Common myeloid progenitor, CD34-positive (primary cell): Measurements from ENCODE around the gene RARA.
A peak's percentile ranks its signal among the peaks of the same experiment; 100 is the strongest.

Source experiments
- CTCF ChIA-PET: fragments of 350-600 bp; sonication (Branson Sonifier 250); formaldehyde crosslinking; loops from one replicate; lab custom pipeline; 2021; ENCODE audit warnings: antibody characterized with exemption; lab: Charles Lee
- POLR2A ChIA-PET: fragments of 350-600 bp; sonication (Branson Sonifier 250); formaldehyde crosslinking; loops from one replicate; lab custom pipeline; 2021; ENCODE audit warnings: antibody characterized with exemption; lab: Charles Lee
- DNase-seq, 3 donors: peaks; one replicate each; pipeline versions ENCODE4 v3.0.0 to v3.0.0-alpha.2; 2013
- H3K27ac ChIP-seq, 2 experiments: 1 replicate in 1 of 2; 2 replicates in 1 of 2; pipeline ENCODE4 v1.7.0; 2013; ENCODE audit warnings: inconsistent platforms in 2 of 2, low read length in 2 of 2, mild to moderate bottlenecking in 2 of 2, low read depth in 1 of 2, moderate library complexity in 1 of 2; ENCODE audit not compliant: severe bottlenecking in 2 of 2, insufficient read depth in 1 of 2, poor library complexity in 1 of 2
- H3K27me3 ChIP-seq, 5 experiments: replicated peaks in 2 of 5; 1 replicate in 3 of 5; 2 replicates in 2 of 5; pipeline versions ENCODE4 v1.6.1 to v1.7.0; 2013; ENCODE audit warnings: low read length in 4 of 5, mild to moderate bottlenecking in 2 of 5, moderate library complexity in 2 of 5, inconsistent platforms in 1 of 5; ENCODE audit not compliant: insufficient read depth in 5 of 5, control insufficient read depth in 4 of 5
- H3K36me3 ChIP-seq, 4 experiments: 1 replicate in 2 of 4; 2 replicates in 2 of 4; pipeline versions ENCODE4 v1.6.1 to v1.7.0; 2013; ENCODE audit warnings: low read length in 3 of 4, control low read depth in 1 of 4, mild to moderate bottlenecking in 1 of 4; ENCODE audit not compliant: control insufficient read depth in 4 of 4, insufficient read depth in 4 of 4
- H3K4me1 ChIP-seq, 4 experiments: 1 replicate in 3 of 4; 2 replicates in 1 of 4; pipeline versions ENCODE4 v1.6.1 to v1.7.1; 2013; ENCODE audit warnings: low read length in 3 of 4, mild to moderate bottlenecking in 3 of 4, control low read depth in 1 of 4, inconsistent platforms in 1 of 4, moderate library complexity in 1 of 4; ENCODE audit not compliant: control insufficient read depth in 4 of 4, insufficient read depth in 4 of 4; ENCODE audit errors: control extremely low read depth in 1 of 4
- H3K4me3 ChIP-seq, 7 experiments: 1 replicate in 4 of 7; 2 replicates in 3 of 7; pipeline versions ENCODE4 v1.5.1 to v1.7.0; 2013; ENCODE audit warnings: mild to moderate bottlenecking in 7 of 7, low read length in 6 of 7, moderate library complexity in 6 of 7, inconsistent platforms in 2 of 7, low read depth in 2 of 7, control low read depth in 1 of 7; ENCODE audit not compliant: insufficient read depth in 4 of 7, control insufficient read depth in 1 of 7; ENCODE audit errors: extremely low read depth in 1 of 7
- H3K9me3 ChIP-seq, 5 experiments: 1 replicate in 4 of 5; 2 replicates in 1 of 5; pipeline versions ENCODE4 v1.6.1 to v1.7.1; 2013; ENCODE audit warnings: low read length in 4 of 5, mild to moderate bottlenecking in 2 of 5, inconsistent platforms in 1 of 5, low read depth in 1 of 5, moderate library complexity in 1 of 5; ENCODE audit not compliant: control insufficient read depth in 4 of 5, insufficient read depth in 2 of 5; ENCODE audit errors: control extremely low read depth in 1 of 5
- whole genome bisulfite sequencing: methylation state at CpG from one replicate; pipeline ENCODE4 v1.1.5; 2013; ENCODE audit not compliant: insufficient coverage; 5-methylcytosine and 5-hydroxymethylcytosine counted together

Gene RARA

DNA sequence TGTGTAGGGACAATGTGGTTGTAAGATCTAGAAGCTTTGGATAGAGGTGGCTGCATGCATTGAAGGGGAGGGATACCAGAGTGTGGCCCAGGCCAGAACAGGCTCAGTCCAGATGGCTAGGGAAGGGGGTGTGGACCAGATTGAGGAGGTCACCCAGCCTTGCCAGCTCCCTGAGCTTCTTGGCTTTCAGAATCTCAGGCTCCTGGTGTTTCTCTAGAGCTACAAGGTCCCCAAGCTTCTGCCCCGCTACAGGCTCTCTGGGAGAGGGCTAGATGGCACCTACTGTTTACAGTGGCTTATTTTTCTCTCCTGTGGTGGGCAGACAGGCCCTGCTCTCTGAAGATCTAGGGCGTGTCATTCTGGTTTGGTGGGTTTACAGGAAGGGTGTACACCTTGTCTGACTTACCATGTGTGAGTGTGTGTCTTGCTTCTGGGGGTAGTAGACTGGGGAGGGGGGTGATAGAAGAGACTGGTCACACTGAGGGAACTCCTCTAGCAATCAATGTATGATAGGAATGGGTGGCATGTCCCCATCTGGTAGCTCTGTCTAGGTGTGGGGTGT lies 1.1 kb downstream of the RARA start:
- ChIA-PET POLR2A (interaction anchor here (1.0 to 1.4 kb wide), 3 partner anchors 13 to 37 kb away, joined by 3 to 6 read pairs (median 4); no protein-coding TSS in a partner anchor), CTCF (interaction anchor here (0.5 to 50.4 kb wide), 11 partner anchors 9 to 1411 kb away, joined by 3 to 1388 read pairs (median 4); partner anchors contain the start of gene GJD3)
- Histone ChIP-seq H3K4me1 (peaks cover 30 to 90% (median 83%) of the 10 kb centered on the region in 4 experiments), H3K4me3 (peak overlapping the region in 2 of 7 experiments; percentile 45 to 75), H3K27me3 (no peaks in the 10 kb centered on the region), H3K9me3 (no peaks in the 10 kb centered on the region), H3K36me3 (no peaks in the 10 kb centered on the region), H3K27ac (no peak overlapping the region)
- WGBS = no CpG with 5 or more reads among the region's 2 CpGs
- no peak for DNase-seq

DNA sequence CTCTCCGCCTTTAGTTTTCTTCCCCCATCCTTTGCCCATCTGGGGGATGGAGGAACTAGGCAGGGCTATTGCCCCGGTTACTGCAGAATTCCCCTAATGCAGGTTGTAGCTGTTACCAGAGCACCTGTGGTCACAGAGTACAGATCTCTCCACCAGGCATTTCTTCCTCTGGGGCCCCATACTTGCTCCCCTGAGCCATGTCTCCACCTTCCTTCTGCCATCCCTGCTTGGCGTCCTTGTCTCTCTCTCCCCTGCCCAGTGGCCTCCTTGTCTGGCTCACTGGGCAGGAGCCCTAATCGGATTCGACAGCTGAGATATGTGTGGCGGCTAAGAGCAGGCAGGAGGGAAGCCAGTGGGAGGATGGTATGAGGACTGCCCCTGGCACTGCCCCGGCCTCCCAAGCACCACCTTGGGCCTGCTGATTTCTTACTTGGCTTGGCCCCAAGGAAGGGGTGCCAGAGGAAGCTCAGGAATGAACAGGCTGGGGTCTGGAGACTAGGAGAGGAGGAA lies 2.0 kb downstream of the RARA start:
- Histone ChIP-seq H3K36me3 (no peaks in the 10 kb centered on the region), H3K27ac (no peak overlapping the region), H3K9me3 (no peaks in the 10 kb centered on the region), H3K27me3 (no peaks in the 10 kb centered on the region), H3K4me3 (peak overlapping the region in 1 of 7 experiments; percentile 7), H3K4me1 (peaks cover 34 to 97% (median 92%) of the 10 kb centered on the region in 4 experiments)
- no peak for DNase-seq
- 78% methylated on average over 3 of the region's 7 CpGs for WGBS
- CTCF ChIA-PET = interaction anchor here (1.1 to 50.4 kb wide), 9 partner anchors 8 to 109 kb away, joined by 3 to 1388 read pairs (median 5); partner anchors contain the start of genes GJD3 and RARA
- POLR2A ChIA-PET = interaction anchor here (0.6 to 1.7 kb wide), 6 partner anchors 9 to 35 kb away, joined by 3 to 12 read pairs (median 4); no protein-coding TSS in a partner anchor

GRCh38 chr17:40311575-40311974 lies 2.6 kb downstream of the RARA start:
- Histone ChIP-seq H3K36me3 (no peaks in the 10 kb centered on the region), H3K4me1 (peaks cover 36 to 98% (median 95%) of the 10 kb centered on the region in 4 experiments), H3K4me3 (no peak overlapping the region), H3K27me3 (no peaks in the 10 kb centered on the region), H3K9me3 (no peaks in the 10 kb centered on the region), H3K27ac (no peak overlapping the region)
- 0% methylated on average over 1 of the region's 2 CpGs for WGBS
- DNase-seq = peak in 2 of 3 donors; percentile 59 to 75
- ChIA-PET CTCF (interaction anchor here (1.1 to 50.4 kb wide), 7 partner anchors 9 to 109 kb away, joined by 3 to 1388 read pairs (median 10); partner anchors contain the start of genes GJD3 and RARA), POLR2A (interaction anchor here (0.7 to 1.7 kb wide), 7 partner anchors 8 to 34 kb away, joined by 3 to 12 read pairs (median 3); no protein-coding TSS in a partner anchor)

GRCh38 chr17:40312131-40312731 lies 3.3 kb downstream of the RARA start:
- DNase-seq = no peak
- no peaks in the 10 kb centered on the region for H3K36me3 ChIP-seq
- no peak overlapping the region for H3K4me3 ChIP-seq
- 50% methylated on average over 5 of the region's 7 CpGs for WGBS
- H3K9me3 ChIP-seq = no peaks in the 10 kb centered on the region
- H3K4me1 ChIP-seq = peaks cover 34 to 98% (median 95%) of the 10 kb centered on the region in 4 experiments
- H3K27ac ChIP-seq = no peak overlapping the region
- ChIA-PET POLR2A (interaction anchor here (0.7 to 1.7 kb wide), 4 partner anchors 9 to 30 kb away, joined by 3 to 12 read pairs (median 4); no protein-coding TSS in a partner anchor), CTCF (interaction anchor here (0.9 to 50.4 kb wide), 6 partner anchors 9 to 110 kb away, joined by 3 to 1388 read pairs (median 12); partner anchors contain the start of genes GJD3 and RARA)
- no peaks in the 10 kb centered on the region for H3K27me3 ChIP-seq

DNA sequence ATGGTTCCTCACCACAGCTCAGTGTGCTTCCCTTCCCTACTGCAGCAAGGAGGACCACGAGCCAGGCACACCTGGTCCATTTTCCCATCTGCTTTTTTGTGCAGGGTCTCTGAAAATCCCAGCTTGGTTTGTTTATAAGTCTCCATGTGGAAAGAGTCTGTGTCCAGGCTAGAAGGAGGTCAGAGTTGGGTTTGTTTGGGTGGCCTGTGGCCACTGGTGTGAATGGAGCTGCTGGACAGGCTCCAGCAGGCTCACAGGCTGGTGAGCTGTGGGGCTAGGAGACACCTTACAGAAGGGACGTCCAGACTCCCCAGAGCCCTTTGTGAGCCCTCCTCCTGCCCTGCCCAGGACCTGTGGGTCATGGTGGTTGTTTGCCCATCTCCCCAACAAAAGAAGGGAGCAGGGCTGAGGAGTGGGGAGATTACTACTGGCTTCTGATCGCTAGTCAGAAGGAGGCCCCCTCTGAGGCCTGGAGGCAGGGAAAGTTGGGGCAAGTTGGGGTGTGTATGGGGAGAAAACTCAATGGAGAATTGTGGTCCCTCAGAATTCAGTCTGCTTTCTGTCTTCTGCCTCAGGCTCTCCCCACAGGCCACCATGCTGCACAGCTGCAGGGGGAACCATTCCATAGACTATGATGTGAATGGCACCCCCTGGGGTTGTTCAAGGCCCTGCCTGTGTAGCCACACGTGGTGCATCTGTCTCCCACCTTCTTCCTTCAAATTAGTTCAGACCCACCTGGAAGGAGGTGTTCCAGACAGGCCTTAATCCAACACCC lies 4.1 kb downstream of the RARA start:
- CTCF ChIA-PET = interaction anchor here (0.9 to 50.4 kb wide), 5 partner anchors 10 to 41 kb away, joined by 3 to 1388 read pairs (median 20); partner anchors contain the start of genes GJD3 and RARA
- Histone ChIP-seq H3K4me3 (no peak overlapping the region), H3K4me1 (peaks cover 30 to 97% (median 94%) of the 10 kb centered on the region in 4 experiments), H3K27me3 (no peaks in the 10 kb centered on the region), H3K27ac (no peak overlapping the region), H3K36me3 (no peaks in the 10 kb centered on the region), H3K9me3 (no peaks in the 10 kb centered on the region)
- POLR2A ChIA-PET = no interaction called here
- WGBS = 100% methylated on average over 3 of the region's 4 CpGs
- DNase-seq = no peak

DNA sequence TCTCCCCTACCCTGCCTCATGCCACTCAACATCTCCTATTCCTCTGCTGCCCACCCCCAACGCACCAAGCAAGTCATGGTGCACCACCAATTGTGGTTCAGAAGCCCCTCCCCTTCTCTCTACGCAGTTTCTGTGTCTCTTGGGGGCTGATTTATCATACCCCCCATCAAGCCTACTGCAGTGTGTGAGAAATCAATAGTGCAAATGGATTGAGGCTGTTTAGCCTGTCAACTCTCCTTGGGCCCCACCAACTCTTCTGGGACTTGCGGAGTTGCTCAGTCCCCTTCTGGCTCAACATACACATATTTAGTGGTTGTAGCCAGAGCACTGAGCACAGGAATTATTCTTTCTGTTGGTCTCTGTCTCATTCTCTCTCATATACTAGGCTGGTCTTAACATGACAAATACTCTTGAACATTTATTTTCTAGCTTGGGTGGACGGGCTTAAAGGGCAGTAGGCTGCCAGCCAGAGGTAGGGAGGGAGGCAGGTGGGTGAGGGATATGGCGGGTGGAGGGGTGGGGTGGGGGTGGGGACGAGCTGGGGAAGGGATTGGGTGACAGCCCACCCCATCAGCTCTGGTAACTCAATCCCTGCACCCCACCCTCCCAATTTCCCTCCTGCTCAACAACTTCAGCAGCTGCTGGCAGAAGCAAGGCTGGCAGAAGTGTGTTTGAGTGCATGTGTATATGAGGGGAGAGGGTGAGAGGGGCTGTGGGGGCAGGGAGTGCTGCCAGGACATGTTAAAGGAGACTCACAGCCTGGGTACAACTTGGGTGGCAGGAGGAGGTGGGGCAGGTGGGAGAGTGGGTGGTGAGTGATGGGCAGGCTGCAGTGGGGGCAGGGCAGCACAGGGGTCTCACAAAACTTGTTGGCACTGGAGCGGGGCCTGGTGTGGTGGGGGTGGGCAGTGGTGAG lies 4.9 kb downstream of the RARA start:
- DNase-seq = peak in 1 of 3 donors; percentile 42
- Histone ChIP-seq H3K9me3 (no peaks in the 10 kb centered on the region), H3K4me1 (peaks cover 25 to 97% (median 93%) of the 10 kb centered on the region in 4 experiments), H3K36me3 (no peaks in the 10 kb centered on the region), H3K27ac (peak overlapping the region in 1 of 2 experiments; percentile 20), H3K4me3 (no peak overlapping the region), H3K27me3 (no peaks in the 10 kb centered on the region)
- POLR2A ChIA-PET = interaction anchor here (0.6 to 1.5 kb wide), 4 partner anchors 10 to 31 kb away, joined by 3 to 16 read pairs (median 3); no protein-coding TSS in a partner anchor
- CTCF ChIA-PET = interaction anchor here (1.0 to 50.4 kb wide), 4 partner anchors 9 to 40 kb away, joined by 3 to 1388 read pairs (median 68); partner anchors contain the start of genes GJD3 and RARA
- 100% methylated on average over 2 of the region's 7 CpGs for WGBS
